Mesodermal cell (in vitro differentiated cells): Measurements from ENCODE around the gene HLA-DRB1.
"Not testable (repeated sequence)": the region's sequence is repeated elsewhere in the genome, so short reads cannot be mapped to it uniquely, and the experiment has no call there.

Source experiments
- H3K27ac ChIP-seq: 2 replicates; pipeline ENCODE4 v1.7.0; 2013; ENCODE audit warnings: mild to moderate bottlenecking, low read depth, low read length, moderate library complexity; ENCODE audit not compliant: severe bottlenecking
- H3K36me3 ChIP-seq: 2 replicates; pipeline ENCODE4 v1.7.1; 2013; ENCODE audit warnings: mild to moderate bottlenecking, low read length, moderate library complexity; ENCODE audit not compliant: control insufficient read depth, insufficient read depth
- H3K4me1 ChIP-seq: one replicate; pipeline ENCODE4 v1.7.1; 2013; ENCODE audit warnings: mild to moderate bottlenecking, low read length; ENCODE audit not compliant: insufficient read depth, control insufficient read depth, poor library complexity, severe bottlenecking
- H3K4me3 ChIP-seq: 2 replicates; pipeline ENCODE4 v1.7.0; 2013; ENCODE audit warnings: low read length, control low read depth, mild to moderate bottlenecking; ENCODE audit not compliant: insufficient read depth, poor library complexity, severe bottlenecking; ENCODE audit errors: extremely low read depth
- H3K9me3 ChIP-seq: 2 replicates; pipeline ENCODE4 v1.7.1; 2013; ENCODE audit warnings: mild to moderate bottlenecking, low read length, moderate library complexity; ENCODE audit not compliant: control insufficient read depth
- WGBS, 2 experiments: methylation state at CpG; one replicate each; pipeline ENCODE4 v1.1.5; 2013; ENCODE audit warnings: missing lambda C conversion rate in 2 of 2; ENCODE audit not compliant: insufficient coverage in 2 of 2; 5-methylcytosine and 5-hydroxymethylcytosine counted together

The HLA-DRB1 gene

DNA sequence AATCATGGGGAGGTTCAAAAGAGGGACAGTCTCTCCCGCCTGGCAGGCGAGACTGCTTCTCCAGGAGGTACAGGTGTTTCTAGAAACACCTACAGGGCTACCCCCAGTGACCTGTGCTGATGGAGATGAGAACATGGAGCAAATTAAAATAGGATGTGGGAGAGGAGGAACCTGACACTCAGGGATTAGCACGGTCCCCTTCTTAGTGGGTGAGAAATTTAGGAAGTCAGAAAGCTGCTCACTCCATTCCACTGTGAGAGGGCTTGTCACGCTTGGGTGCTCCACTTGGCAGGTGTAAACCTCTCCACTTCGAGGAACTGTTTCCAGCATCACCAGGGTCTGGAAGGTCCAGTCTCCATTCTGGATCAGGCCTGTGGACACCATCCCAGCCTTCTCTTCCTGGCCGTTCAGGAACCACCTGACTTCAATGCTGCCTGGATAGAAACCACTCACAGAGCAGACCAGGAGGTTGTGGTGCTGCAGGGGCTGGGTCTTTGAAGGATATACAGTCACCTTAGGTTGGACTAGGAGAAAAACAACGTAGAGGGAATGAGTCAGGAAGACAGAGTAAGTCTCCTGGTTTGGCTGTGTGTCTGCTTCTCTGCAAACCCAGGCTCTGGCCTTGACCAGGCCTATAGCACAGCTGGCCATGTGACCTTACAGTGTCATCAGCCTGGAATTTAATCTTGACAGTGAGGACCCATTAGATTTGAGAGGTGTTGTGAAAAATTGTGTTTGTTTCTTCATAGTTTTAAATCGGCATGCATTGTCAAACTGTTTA, 8.1 kb downstream of the HLA-DRB1 start:
- no peak overlapping the region for H3K4me3 ChIP-seq
- no peaks in the 10 kb centered on the region for H3K4me1 ChIP-seq
- no peak overlapping the region for H3K27ac ChIP-seq
- H3K36me3 ChIP-seq, result no peaks in the 10 kb centered on the region
- no peaks in the 10 kb centered on the region for H3K9me3 ChIP-seq
- 54 to 65% methylated on average over 5 to 6 of the region's 8 CpGs for WGBS, 2 experiments

DNA sequence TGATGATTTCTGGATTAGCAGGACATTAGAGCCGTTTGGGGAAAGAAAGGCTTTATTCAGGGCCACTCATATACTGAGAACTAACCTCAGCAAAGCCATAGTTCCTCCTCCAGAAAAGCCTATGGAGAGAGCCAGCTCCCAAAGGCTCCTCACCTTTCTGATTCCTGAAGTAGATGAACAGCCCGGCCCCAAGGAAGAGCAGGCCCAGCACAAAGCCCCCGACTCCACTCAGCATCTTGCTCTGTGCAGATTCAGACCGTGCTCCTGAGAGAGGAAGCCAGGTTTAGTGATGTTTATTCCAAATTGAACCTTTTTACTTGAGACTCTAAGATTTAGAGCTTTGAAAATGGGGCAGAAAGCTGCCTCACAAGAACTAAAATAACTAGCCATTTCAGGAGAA, 9.1 kb downstream of the HLA-DRB1 start:
- Histone ChIP-seq H3K4me3 (no peak overlapping the region), H3K9me3 (no peaks in the 10 kb centered on the region), H3K4me1 (no peaks in the 10 kb centered on the region), H3K27ac (no peak overlapping the region), H3K36me3 (no peaks in the 10 kb centered on the region)
- 83% methylated on average over 2 of the region's 4 CpGs; no CpG with 5 or more reads in 1 of the 2 experiments for WGBS, 2 experiments

- no peaks in the 10 kb centered on the region for H3K9me3 ChIP-seq
- no peaks in the 10 kb centered on the region for H3K36me3 ChIP-seq
- 80% methylated on average over 2 of the region's 3 CpGs; no CpG with 5 or more reads in 1 of the 2 experiments for WGBS, 2 experiments
- H3K4me3 ChIP-seq, result no peak overlapping the region
- no peak overlapping the region for H3K27ac ChIP-seq
- no peaks in the 10 kb centered on the region for H3K4me1 ChIP-seq
Observed at GRCh38 chr6:32578962-32579361, 10.7 kb downstream of the HLA-DRB1 start.

DNA sequence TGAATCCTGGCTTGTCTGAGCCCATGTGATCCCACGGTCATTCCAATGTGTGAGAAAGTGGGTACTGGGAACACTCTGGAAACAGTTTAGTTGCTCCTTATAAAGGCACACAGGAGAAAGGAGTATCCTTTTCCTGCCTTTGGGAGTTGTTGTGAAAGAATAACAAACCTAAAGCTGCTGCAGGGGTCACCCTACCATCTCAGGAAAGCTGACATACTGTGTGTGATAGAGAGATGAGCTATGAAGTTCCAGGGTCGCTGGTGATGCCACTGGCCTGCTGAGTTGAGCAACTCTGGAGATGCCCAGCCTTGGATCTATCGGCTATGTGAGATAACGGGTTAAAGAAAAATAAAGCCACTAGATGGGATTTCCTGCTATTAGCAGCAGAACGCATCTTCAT, 12.2 kb downstream of the HLA-DRB1 start:
- 69 to 83% methylated on average over 3 to 4 of the region's 5 CpGs for WGBS, 2 experiments
- H3K36me3 ChIP-seq, H3K4me1 ChIP-seq, H3K9me3 ChIP-seq, H3K27ac ChIP-seq, H3K4me3 ChIP-seq: not testable (repeated sequence)

DNA sequence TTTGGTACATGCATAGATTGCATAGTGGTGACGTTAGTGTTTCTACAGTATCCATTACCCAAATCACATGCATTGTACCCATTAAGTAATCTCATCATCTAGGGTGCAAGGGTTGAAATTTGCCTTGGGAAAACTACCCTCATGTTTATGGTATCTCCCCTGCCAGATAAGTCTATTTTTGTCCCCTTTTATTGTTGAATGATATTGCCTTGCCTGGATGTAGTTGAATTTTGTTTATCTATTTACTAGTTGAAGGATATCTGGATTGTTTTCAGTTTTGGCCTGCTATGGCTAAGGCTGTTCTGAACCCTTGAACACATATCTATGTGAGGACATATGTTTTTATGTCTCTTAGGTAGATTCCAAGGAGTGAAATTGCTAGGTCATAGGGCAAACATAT, 13.4 kb downstream of the HLA-DRB1 start:
- Histone ChIP-seq H3K4me3 (no peak overlapping the region), H3K27ac (no peak overlapping the region), H3K9me3 (no peaks in the 10 kb centered on the region), H3K36me3 (no peaks in the 10 kb centered on the region), H3K4me1 (no peaks in the 10 kb centered on the region)
- no CpG with 5 or more reads among the region's 1 CpG for WGBS, 2 experiments

DNA sequence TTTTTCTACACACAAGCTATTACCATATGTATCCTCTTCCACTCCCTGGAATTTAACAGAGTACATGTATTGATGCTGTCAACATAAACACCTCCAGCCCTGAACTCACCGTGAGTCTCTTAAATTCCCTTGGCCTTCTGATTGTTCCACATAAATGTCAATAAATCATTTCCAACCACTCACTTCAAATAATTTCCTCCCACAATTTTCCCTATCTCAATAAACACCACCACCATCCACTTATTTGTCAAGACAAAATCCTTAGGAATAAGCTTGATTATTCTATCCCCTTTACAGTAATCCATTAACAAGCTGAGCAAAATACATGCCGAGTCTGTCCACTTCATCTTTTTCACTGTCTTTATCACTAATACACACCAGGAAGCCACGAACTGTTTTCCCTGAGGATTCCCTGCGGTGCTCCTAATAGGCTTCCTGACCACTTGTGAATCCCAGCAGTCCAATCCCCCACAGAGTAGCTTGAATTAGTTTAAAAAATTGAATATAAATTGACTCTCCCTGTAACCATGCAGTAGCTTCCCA, 19.2 kb downstream of the HLA-DRB1 start:
- no peak overlapping the region for H3K27ac ChIP-seq
- no peaks in the 10 kb centered on the region for H3K4me1 ChIP-seq
- 75 to 85% methylated on average over 1 to 2 of the region's 4 CpGs for WGBS, 2 experiments
- no peaks in the 10 kb centered on the region for H3K9me3 ChIP-seq
- H3K4me3 ChIP-seq, result no peak overlapping the region
- no peaks in the 10 kb centered on the region for H3K36me3 ChIP-seq

GRCh38 chr6:32568561-32568960, 21.1 kb downstream of the HLA-DRB1 start:
- Histone ChIP-seq H3K9me3 (no peaks in the 10 kb centered on the region), H3K4me3 (no peak overlapping the region), H3K4me1 (no peaks in the 10 kb centered on the region), H3K27ac (no peak overlapping the region), H3K36me3 (no peaks in the 10 kb centered on the region)
- no CpG with 5 or more reads among the region's 6 CpGs for WGBS, 2 experiments

DNA sequence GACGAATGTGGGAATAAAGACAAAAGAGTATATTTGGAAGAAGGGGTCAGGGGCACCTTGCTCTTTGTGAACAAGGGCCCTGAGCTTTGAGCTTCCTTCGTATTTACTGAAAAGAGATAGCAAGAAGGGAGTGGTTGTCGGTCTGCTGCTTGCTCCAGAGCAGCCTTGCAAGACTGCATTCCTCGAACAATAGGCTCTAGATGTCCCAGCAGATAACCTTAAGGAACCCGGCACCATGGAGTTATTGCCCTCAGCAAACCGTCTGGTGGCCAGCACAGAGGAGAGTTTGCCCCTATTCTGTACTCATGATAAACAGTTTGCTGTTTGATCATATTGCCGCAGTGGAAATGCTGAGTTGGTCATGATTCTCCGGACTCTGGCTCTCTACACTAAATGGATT, 22.7 kb downstream of the HLA-DRB1 start:
- no peak overlapping the region for H3K27ac ChIP-seq
- no peak overlapping the region for H3K4me3 ChIP-seq
- no peaks in the 10 kb centered on the region for H3K36me3 ChIP-seq

GRCh38 chr6:32565511-32565910, 24.1 kb downstream of the HLA-DRB1 start:
- Histone ChIP-seq H3K36me3 (no peaks in the 10 kb centered on the region), H3K27ac (no peak overlapping the region)
- no CpG with 5 or more reads among the region's 1 CpG for WGBS, 2 experiments

More for the DNA sequence above, 22.7 kb downstream of the HLA-DRB1 start:
- 88 to 96% methylated on average over 3 to 4 of the region's 8 CpGs for WGBS, 2 experiments
- H3K4me1 ChIP-seq, result no peaks in the 10 kb centered on the region
- no peaks in the 10 kb centered on the region for H3K9me3 ChIP-seq

DNA sequence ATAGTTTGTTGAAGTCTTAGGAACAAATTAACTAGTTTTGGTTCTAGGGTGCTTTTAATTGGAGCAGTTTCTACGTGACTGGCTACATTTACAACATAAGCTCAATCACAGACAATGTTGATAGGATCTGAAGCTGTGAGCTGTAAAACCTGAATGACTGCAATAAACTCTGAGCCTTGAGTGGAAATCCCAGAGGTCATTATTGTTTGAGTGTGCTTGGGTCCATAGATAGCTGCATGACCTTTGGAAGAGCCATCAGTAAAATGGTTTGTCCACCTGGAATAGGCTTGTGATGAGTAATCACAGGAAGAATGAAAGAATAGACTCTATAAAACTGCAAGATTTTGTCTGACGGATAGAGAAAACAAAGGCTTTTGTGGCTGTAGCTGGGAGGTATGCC, 26.7 kb downstream of the HLA-DRB1 start:
- no peaks in the 10 kb centered on the region for H3K4me1 ChIP-seq
- no peaks in the 10 kb centered on the region for H3K36me3 ChIP-seq
- 60 to 100% methylated on average over 1 of the region's 2 CpGs for WGBS, 2 experiments
- no peak overlapping the region for H3K4me3 ChIP-seq
- no peaks in the 10 kb centered on the region for H3K9me3 ChIP-seq
- H3K27ac ChIP-seq, result no peak overlapping the region

More at GRCh38 chr6:32565511-32565910, 24.1 kb downstream of the HLA-DRB1 start:
- Histone ChIP-seq H3K4me3 (no peak overlapping the region), H3K9me3 (no peaks in the 10 kb centered on the region), H3K4me1 (no peaks in the 10 kb centered on the region)

DNA sequence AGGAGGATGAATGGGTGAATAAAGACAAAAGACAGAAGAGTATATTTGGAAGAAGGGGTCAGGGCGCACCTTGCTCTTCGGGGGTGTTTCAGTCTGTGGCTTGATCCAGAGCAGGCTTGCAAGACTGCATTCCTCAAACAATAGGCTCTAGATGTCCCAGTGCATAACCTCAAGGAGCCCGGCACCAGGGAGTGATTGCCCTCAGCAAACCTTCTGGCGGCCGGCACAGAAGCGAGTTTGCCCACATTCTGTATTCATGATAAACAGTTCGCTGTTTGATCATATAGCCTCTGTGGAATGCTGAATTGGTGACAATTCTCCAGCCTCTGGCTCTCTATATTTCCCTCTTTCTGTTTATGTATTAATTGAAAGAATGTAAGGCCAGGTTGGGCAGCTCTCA, 29.9 kb downstream of the HLA-DRB1 start:
- WGBS, 2 experiments, result 87 to 100% methylated on average over 1 to 2 of the region's 7 CpGs
- no peak overlapping the region for H3K27ac ChIP-seq

More for the DNA sequence above, 29.9 kb downstream of the HLA-DRB1 start:
- Histone ChIP-seq H3K4me3 (no peak overlapping the region), H3K4me1 (no peaks in the 10 kb centered on the region), H3K36me3 (no peaks in the 10 kb centered on the region), H3K9me3 (no peaks in the 10 kb centered on the region)
